Measurements from ENCODE around the gene HLA-B.

Gene HLA-B

DNA sequence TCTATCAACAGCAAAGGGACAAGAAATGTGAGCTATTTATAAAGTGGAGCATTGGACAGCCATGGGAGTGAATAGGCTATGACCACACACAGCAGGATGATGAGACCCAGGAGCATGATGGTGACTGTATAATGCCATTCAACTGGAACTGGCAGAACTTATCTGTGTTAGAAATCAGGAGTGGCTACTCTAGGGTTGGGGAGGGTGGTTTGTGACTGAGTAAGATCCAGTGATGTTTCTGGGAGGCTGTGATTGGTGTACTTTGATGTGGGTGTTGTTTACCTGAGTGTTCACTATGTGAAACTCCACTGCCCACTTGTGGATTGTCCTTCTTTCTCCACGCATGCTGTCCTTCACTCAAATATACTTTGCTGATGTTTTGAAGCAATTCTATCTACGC is 11.5 kb upstream of the HLA-B start:
- Histone ChIP-seq H3K4me1 (ENCODE audit: insufficient read depth, low read length, severe bottlenecking) (peaks cover 4% of the 10 kb centered on the region), H3K79me2 (ENCODE audit: insufficient read depth, low read length) (no peaks in the 10 kb centered on the region), H3F3A (ENCODE audit: insufficient read depth, low read length) (no peaks in the 10 kb centered on the region), H3K27ac (ENCODE audit: low read depth, low read length, poor library complexity, severe bottlenecking) (no peak overlapping the region), H3K36me3 (ENCODE audit: insufficient read depth, low read length) (no peaks in the 10 kb centered on the region), H4K20me1 (ENCODE audit: insufficient read depth, low read length) (no peaks in the 10 kb centered on the region), H3K9me3 (ENCODE audit: low read length) (peaks cover 5% of the 10 kb centered on the region; the same call in 1 of the 2 replicates), H3K4me2 (ENCODE audit: low read length) (no peak overlapping the region), H3K27me3 (ENCODE audit: insufficient read depth, low read length) (peaks cover 6% of the 10 kb centered on the region; the same call in 1 of the 2 replicates), H3K9ac (ENCODE audit: low read length) (no peak overlapping the region), H3K4me3 (ENCODE audit: low read depth, low read length, poor library complexity, severe bottlenecking) (no peak overlapping the region), H3K9me2 (ENCODE audit: low read depth, low read length) (no peaks in the 10 kb centered on the region), H2AFZ (ENCODE audit: low read length) (no peak overlapping the region)
- TF ChIP-seq, protein P1, sequence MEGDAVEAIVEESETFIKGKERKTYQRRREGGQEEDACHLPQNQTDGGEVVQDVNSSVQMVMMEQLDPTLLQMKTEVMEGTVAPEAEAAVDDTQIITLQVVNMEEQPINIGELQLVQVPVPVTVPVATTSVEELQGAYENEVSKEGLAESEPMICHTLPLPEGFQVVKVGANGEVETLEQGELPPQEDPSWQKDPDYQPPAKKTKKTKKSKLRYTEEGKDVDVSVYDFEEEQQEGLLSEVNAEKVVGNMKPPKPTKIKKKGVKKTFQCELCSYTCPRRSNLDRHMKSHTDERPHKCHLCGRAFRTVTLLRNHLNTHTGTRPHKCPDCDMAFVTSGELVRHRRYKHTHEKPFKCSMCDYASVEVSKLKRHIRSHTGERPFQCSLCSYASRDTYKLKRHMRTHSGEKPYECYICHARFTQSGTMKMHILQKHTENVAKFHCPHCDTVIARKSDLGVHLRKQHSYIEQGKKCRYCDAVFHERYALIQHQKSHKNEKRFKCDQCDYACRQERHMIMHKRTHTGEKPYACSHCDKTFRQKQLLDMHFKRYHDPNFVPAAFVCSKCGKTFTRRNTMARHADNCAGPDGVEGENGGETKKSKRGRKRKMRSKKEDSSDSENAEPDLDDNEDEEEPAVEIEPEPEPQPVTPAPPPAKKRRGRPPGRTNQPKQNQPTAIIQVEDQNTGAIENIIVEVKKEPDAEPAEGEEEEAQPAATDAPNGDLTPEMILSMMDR (IDR thresholded peaks at IDR 0.05; ENCODE audit: low read length): no peak

- TF ChIP-seq, protein P1 (IDR thresholded peaks at IDR 0.05; ENCODE audit: low read length): peak; percentile 94
- TF ChIP-seq EZH2 (IDR thresholded peaks at IDR 0.05; ENCODE audit: borderline replicate concordance, low read length): no peak
- no peak overlapping the region for H3K27ac ChIP-seq (ENCODE audit: low read depth, low read length, poor library complexity, severe bottlenecking)
- no peaks in the 10 kb centered on the region for H3K36me3 ChIP-seq (ENCODE audit: insufficient read depth, low read length)
- no peaks in the 10 kb centered on the region for H3K9me2 ChIP-seq (ENCODE audit: low read depth, low read length)
- peaks cover 2% of the 10 kb centered on the region; the same call in 1 of the 2 replicates for H3K9me3 ChIP-seq (ENCODE audit: low read length)
- peaks cover 3% of the 10 kb centered on the region; the same call in 1 of the 2 replicates for H3K27me3 ChIP-seq (ENCODE audit: insufficient read depth, low read length)
- H3K9ac ChIP-seq (ENCODE audit: low read length): no peak overlapping the region
- no peaks in the 10 kb centered on the region for H3F3A ChIP-seq (ENCODE audit: insufficient read depth, low read length)
- peak overlapping the region; percentile 60 for H3K4me2 ChIP-seq (ENCODE audit: low read length)
- peak overlapping the region; percentile 33 for H3K4me3 ChIP-seq (ENCODE audit: low read depth, low read length, poor library complexity, severe bottlenecking)
- H4K20me1 ChIP-seq (ENCODE audit: insufficient read depth, low read length): no peaks in the 10 kb centered on the region
- H2AFZ ChIP-seq (ENCODE audit: low read length): no peak overlapping the region
- H3K4me1 ChIP-seq (ENCODE audit: insufficient read depth, low read length, severe bottlenecking): peaks cover 4% of the 10 kb centered on the region
- H3K79me2 ChIP-seq (ENCODE audit: insufficient read depth, low read length): no peaks in the 10 kb centered on the region
Observed at GRCh38 chr6:31366693-31367470, 9.9 kb upstream of the HLA-B start.

- no peaks in the 10 kb centered on the region for H3K9me3 ChIP-seq (ENCODE audit: low read length)
Observed at GRCh38 chr6:31365864-31366263, 8.9 kb upstream of the HLA-B start.

More at GRCh38 chr6:31365864-31366263, 8.9 kb upstream of the HLA-B start:
- Histone ChIP-seq H4K20me1 (ENCODE audit: insufficient read depth, low read length) (no peaks in the 10 kb centered on the region), H3K79me2 (ENCODE audit: insufficient read depth, low read length) (no peaks in the 10 kb centered on the region), H3K27me3 (ENCODE audit: insufficient read depth, low read length) (peaks cover 3% of the 10 kb centered on the region; the same call in 1 of the 2 replicates), H3K9me2 (ENCODE audit: low read depth, low read length) (no peaks in the 10 kb centered on the region), H3K9ac (ENCODE audit: low read length) (no peak overlapping the region), H3K36me3 (ENCODE audit: insufficient read depth, low read length) (no peaks in the 10 kb centered on the region), H3F3A (ENCODE audit: insufficient read depth, low read length) (no peaks in the 10 kb centered on the region), H2AFZ (ENCODE audit: low read length) (no peak overlapping the region), H3K27ac (ENCODE audit: low read depth, low read length, poor library complexity, severe bottlenecking) (no peak overlapping the region), H3K4me2 (ENCODE audit: low read length) (no peak overlapping the region), H3K4me3 (ENCODE audit: low read depth, low read length, poor library complexity, severe bottlenecking) (no peak overlapping the region), H3K4me1 (ENCODE audit: insufficient read depth, low read length, severe bottlenecking) (peaks cover 4% of the 10 kb centered on the region)
- TF ChIP-seq, protein P1 (IDR thresholded peaks at IDR 0.05; ENCODE audit: low read length): no peak
- no peak for TF ChIP-seq EZH2 (IDR thresholded peaks at IDR 0.05; ENCODE audit: borderline replicate concordance, low read length)

Data from OCI-LY1 (cell line).